ENCODE measurements around the gene TPRN. TPM values are rescaled to one million over a fixed set of nuclear protein-coding genes. Genes with fewer than 3 reads are reported as not detected.

Gene TPRN
- total and polyA plus RNA-seq, 9 of the 15 experiments (the other 6 are each of a cell fraction or from before 2014, with no cell fraction given), result 0.31 to 31.9 (median 4.4) TPM

DNA sequence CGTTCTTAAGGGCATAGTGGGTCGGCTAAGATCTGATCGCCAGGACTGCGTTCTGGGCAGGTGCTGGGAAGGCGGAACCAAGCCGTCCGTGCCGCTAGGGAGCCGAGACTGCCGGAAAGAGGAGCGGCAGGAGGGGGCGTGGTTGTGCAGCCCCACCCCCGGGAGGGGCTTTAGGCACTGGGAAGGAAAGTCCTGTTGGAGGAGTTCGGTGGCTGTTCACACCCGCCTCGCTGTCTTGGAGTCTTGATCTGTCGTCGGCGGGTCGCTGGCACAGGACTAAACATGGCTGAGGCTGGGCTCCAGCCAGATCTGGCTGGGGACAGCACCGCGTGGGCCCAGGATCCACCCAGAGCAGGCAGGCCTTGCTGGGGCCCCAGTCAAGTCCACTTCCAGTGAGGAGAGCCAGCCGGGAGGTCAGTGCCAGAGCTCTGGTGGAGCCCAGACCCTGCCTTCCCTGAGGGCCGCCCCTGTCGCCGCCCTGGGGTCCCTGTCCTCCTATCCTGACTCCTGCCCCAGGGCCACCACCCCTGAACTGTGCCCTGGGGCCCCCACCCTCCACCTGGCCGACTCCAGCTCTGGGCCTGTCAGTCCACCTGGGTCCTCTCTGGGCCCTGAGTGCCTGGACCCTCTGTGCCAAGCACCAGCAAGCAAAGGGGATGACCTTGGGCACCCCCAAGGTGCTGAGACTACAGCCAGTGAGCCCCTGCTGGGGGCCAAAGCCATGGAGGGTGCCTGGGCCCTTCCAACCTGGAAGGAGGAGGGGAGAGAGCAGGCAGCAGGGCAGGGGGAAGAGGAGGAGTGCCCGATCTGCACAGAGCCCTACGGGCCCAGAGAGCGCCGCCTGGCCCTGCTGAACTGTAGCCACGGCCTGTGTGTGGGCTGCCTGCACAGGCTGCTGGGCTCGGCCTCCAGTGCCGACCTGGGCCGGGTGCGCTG is 17.0 kb upstream of the TPRN start (continued):
- no peak for TF ChIP-seq ZNF3 (CRISPR knock-in tag; IDR thresholded peaks at IDR 0.05)
- TF ChIP-seq, protein P1, sequence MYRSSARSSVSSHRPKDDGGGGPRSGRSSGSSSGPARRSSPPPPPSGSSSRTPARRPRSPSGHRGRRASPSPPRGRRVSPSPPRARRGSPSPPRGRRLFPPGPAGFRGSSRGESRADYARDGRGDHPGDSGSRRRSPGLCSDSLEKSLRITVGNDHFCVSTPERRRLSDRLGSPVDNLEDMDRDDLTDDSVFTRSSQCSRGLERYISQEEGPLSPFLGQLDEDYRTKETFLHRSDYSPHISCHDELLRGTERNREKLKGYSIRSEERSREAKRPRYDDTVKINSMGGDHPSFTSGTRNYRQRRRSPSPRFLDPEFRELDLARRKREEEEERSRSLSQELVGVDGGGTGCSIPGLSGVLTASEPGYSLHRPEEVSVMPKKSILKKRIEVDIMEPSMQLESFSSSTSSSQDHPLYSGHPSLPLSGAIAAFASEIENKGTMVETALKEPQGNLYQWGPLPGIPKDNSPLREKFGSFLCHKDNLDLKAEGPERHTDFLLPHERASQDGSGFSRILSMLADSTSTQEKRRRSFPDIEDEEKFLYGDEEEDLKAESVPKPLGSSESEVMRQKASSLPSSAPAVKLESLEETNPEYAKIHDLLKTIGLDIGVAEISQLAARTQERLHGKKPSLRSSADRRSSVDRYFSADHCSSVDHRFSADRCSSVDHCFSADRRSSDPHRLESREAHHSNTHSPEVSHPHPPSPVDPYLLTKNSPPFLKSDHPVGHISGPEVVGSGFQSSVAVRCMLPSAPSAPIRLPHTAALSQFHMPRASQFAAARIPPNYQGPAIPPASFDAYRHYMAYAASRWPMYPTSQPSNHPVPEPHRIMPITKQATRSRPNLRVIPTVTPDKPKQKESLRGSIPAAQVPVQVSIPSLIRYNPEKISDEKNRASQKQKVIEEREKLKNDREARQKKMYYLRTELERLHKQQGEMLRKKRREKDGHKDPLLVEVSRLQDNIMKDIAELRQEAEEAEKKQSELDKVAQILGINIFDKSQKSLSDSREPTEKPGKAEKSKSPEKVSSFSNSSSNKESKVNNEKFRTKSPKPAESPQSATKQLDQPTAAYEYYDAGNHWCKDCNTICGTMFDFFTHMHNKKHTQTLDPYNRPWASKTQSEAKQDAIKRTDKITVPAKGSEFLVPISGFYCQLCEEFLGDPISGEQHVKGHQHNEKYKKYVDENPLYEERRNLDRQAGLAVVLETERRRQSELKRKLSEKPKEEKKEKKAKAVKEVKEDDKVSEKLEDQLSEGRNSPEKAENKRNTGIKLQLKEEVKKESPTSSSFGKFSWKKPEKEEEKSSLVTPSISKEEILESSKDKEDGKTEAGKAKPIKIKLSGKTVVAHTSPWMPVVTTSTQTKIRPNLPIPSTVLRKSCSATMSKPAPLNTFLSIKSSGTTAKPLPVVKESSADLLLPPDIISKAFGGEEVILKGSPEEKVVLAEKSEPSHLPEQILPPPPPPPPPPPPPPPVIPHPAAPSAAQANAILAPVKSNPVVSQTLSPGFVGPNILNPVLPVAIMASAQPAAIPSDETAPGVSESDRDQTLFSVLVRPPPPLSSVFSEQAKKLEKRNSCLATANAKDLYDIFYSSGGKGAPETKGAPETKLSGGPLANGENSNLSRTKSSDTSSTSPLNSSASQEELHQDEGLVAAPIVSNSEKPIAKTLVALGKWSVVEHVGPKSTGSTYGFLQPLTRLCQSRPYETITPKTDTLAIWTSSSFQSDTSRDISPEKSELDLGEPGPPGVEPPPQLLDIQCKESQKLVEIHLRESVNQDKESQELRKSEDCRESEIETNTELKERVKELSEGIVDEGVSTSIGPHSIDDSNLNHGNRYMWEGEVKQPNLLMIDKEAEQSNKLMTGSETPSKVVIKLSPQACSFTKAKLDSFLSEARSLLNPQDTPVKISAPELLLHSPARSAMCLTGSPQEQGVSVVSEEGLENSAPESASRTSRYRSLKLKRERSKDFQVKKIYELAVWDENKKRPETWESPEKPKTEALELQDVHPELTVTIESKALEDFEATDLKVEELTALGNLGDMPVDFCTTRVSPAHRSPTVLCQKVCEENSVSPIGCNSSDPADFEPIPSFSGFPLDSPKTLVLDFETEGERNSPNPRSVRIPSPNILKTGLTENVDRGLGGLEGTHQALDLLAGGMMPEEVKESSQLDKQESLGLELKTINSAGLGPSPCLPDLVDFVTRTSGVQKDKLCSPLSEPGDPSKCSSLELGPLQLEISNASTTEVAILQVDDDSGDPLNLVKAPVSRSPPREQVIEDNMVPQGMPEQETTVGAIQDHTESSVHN (IDR thresholded peaks at IDR 0.05; ENCODE audit: borderline replicate concordance in 1 of 2, low read depth in 1 of 2), result no peak
- TF ChIP-seq, protein P2, sequence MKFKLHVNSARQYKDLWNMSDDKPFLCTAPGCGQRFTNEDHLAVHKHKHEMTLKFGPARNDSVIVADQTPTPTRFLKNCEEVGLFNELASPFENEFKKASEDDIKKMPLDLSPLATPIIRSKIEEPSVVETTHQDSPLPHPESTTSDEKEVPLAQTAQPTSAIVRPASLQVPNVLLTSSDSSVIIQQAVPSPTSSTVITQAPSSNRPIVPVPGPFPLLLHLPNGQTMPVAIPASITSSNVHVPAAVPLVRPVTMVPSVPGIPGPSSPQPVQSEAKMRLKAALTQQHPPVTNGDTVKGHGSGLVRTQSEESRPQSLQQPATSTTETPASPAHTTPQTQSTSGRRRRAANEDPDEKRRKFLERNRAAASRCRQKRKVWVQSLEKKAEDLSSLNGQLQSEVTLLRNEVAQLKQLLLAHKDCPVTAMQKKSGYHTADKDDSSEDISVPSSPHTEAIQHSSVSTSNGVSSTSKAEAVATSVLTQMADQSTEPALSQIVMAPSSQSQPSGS (CRISPR knock-in tag; IDR thresholded peaks at IDR 0.05), result no peak
- no peak for TF ChIP-seq ETV6 (IDR thresholded peaks at IDR 0.05; ENCODE audit: borderline replicate concordance in 1 of 2, low read depth in 2 of 2, low read length in 1 of 2)
- no peak for TF ChIP-seq ETV6 (CRISPR knock-in tag; IDR thresholded peaks at IDR 0.05; ENCODE audit: borderline replicate concordance)
- no peak for TF ChIP-seq PTTG1 (tag; IDR thresholded peaks at IDR 0.05; ENCODE audit: low read depth)
- TF ChIP-seq, protein P3, sequence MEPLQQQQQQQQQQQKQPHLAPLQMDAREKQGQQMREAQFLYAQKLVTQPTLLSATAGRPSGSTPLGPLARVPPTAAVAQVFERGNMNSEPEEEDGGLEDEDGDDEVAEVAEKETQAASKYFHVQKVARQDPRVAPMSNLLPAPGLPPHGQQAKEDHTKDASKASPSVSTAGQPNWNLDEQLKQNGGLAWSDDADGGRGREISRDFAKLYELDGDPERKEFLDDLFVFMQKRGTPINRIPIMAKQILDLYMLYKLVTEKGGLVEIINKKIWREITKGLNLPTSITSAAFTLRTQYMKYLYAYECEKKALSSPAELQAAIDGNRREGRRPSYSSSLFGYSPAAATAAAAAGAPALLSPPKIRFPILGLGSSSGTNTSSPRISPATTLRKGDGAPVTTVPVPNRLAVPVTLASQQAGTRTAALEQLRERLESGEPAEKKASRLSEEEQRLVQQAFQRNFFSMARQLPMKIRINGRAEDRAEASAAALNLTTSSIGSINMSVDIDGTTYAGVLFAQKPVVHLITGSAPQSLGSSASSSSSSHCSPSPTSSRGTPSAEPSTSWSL (CRISPR knock-in tag; IDR thresholded peaks at IDR 0.05; ENCODE audit: borderline replicate concordance), result no peak
- TF ChIP-seq, protein P4, sequence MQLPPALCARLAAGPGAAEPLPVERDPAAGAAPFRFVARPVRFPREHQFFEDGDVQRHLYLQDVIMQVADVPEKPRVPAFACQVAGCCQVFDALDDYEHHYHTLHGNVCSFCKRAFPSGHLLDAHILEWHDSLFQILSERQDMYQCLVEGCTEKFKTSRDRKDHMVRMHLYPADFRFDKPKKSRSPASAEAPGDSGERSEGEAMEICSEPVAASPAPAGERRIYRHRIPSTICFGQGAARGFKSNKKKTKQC (CRISPR knock-in tag; IDR thresholded peaks at IDR 0.05), result no peak
- no peak for TF ChIP-seq RFX1 (IDR thresholded peaks at IDR 0.05)
- TF ChIP-seq ZNF583 (CRISPR knock-in tag; IDR thresholded peaks at IDR 0.05), result no peak
- TF ChIP-seq FOXK1 (CRISPR knock-in tag; IDR thresholded peaks at IDR 0.05; ENCODE audit: borderline replicate concordance), result no peak
- no peak for TF ChIP-seq NONO (IDR thresholded peaks at IDR 0.05; ENCODE audit: low read depth in 2 of 2, low read length in 1 of 2)
- TF ChIP-seq GATAD2B (IDR thresholded peaks at IDR 0.05; ENCODE audit: borderline replicate concordance), result no peak
- TF ChIP-seq ZNF197 (CRISPR knock-in tag; IDR thresholded peaks at IDR 0.05; ENCODE audit: low read depth), result no peak
